ENCODE data around the gene ADAM12.

The ADAM12 gene

DNA sequence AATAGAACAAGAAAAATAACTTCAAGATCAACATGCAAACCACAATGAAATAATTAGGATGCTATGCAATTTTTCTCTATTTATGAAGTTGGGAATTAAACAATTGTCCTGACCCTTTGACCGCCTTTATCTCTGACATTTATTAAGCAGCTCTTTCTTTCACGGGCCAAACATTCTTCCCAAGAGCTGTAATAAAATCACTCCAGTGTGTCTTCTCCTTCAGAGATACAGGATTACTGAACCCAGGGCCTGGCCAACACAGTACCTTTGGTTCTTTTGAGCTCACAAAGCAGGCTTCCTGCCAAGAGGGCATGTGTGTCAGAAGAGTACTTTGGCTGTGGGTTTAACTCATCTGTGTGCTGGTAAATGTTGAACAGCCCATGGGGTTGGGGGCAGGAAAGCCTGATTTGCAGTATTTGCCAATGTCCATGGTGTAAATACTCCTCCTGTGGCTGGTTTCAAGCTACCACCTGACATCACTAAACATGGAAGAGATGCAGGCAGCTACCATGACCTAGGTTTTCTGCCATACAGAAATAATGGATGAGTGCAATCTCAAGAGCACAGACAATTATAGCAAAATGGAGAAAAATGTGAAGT lies 370.2 kb downstream of the ADAM12 start:
- Mint-ChIP-seq H3K36me3 (no peaks in the 10 kb centered on the region), H3K27me3 (peaks cover 5% of the 10 kb centered on the region), H3K9me3 (no peaks in the 10 kb centered on the region), H3K4me3 (no peak overlapping the region), H3K4me1 (no peaks in the 10 kb centered on the region), H3K27ac (no peak overlapping the region)

DNA sequence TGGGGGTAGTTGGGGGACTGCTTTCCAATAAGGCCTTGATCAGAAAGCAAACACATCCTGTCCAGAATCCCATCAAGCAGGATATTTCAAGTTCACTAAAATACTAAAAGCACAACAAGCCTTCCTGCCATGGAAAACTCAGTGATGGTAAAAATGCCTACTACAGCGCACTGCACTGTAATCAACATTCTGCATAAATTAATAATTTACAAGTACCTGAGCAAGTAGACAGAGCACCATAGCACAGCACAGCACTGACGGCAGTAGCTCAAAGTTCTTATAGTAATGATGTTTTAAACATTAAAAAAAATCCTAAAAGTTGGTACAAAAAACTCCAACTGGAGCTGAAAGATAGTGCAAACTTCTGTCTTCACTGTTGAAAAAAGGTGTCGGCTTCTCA lies 371.4 kb downstream of the ADAM12 start:
- Mint-ChIP-seq H3K36me3 (no peaks in the 10 kb centered on the region), H3K27ac (no peak overlapping the region), H3K4me3 (no peak overlapping the region), H3K27me3 (peaks cover 4% of the 10 kb centered on the region), H3K4me1 (no peaks in the 10 kb centered on the region), H3K9me3 (no peaks in the 10 kb centered on the region)

DNA sequence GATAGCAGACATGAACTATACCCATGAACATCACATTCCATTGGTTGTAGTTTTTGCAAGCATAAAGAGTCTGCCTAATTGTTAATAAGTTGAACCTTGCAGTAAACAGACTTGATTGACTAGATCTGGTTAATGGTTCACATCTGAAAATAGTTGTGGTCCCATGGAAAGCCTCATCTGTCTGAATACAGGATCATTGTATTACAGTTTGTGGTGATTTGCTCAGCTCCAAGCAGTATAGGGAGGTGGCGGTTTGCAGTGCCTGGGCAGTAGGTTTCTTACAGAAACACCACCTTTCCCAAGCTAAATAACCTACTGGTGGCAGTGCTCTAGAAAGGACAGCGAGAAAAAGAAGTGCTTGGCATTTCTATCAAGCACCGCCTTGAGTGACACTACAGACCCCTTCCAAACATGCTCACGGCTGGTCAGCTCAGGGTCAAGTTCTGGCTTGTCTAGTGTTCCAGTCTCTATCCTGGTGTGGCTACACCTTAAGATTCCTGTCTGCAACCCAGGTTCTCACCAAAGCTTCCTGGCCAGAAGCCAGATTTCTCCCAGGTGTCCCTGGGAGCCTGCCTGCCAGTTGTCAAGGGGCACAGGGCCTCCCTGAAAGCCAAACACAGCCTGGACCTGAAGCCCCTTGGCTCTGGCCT lies 372.0 kb downstream of the ADAM12 start:
- no peaks in the 10 kb centered on the region for H3K36me3 Mint-ChIP-seq
- no peak overlapping the region for H3K4me3 Mint-ChIP-seq
- H3K9me3 Mint-ChIP-seq, result no peaks in the 10 kb centered on the region

GRCh38 chr10:126015413-126015812 lies 372.9 kb downstream of the ADAM12 start:
- Mint-ChIP-seq H3K4me1 (no peaks in the 10 kb centered on the region), H3K36me3 (no peaks in the 10 kb centered on the region), H3K4me3 (no peak overlapping the region), H3K27ac (no peak overlapping the region), H3K27me3 (peaks cover 5% of the 10 kb centered on the region), H3K9me3 (no peaks in the 10 kb centered on the region)

More for the DNA sequence above, 372.0 kb downstream of the ADAM12 start:
- Mint-ChIP-seq H3K4me1 (no peaks in the 10 kb centered on the region), H3K27ac (no peak overlapping the region), H3K27me3 (peaks cover 3% of the 10 kb centered on the region)

DNA sequence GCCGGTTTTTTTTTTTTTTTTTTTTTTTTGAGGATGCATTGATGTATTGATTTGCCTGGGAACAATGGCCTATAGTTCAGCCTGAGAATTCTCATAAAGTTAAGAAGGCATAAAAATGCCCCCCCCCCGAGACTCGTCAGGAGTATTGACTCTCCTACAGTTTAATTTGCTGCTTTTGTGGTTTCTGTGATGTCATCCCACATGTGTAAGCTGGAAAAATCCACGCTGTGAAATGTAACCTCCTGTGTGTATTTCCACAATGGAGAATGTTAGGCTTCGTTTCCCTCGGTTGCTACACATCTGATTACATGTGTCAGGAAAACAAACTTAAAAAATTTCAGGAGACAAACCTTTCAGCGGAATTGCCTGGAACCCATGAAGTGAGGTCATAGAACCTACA lies 374.0 kb downstream of the ADAM12 start:
- Mint-ChIP-seq H3K4me3 (no peak overlapping the region), H3K9me3 (no peaks in the 10 kb centered on the region), H3K36me3 (no peaks in the 10 kb centered on the region), H3K27ac (no peak overlapping the region), H3K27me3 (peaks cover 5% of the 10 kb centered on the region), H3K4me1 (no peaks in the 10 kb centered on the region)

GRCh38 chr10:126013489-126014281 lies 374.6 kb downstream of the ADAM12 start:
- H3K4me3 Mint-ChIP-seq, result no peak overlapping the region
- no peaks in the 10 kb centered on the region for H3K9me3 Mint-ChIP-seq
- no peaks in the 10 kb centered on the region for H3K36me3 Mint-ChIP-seq
- H3K27ac Mint-ChIP-seq, result no peak overlapping the region
- no peaks in the 10 kb centered on the region for H3K4me1 Mint-ChIP-seq
- peaks cover 5% of the 10 kb centered on the region for H3K27me3 Mint-ChIP-seq

- no peaks in the 10 kb centered on the region for H3K4me1 Mint-ChIP-seq
- no peaks in the 10 kb centered on the region for H3K36me3 Mint-ChIP-seq
- peaks cover 5% of the 10 kb centered on the region for H3K27me3 Mint-ChIP-seq
- H3K27ac Mint-ChIP-seq, result no peak overlapping the region
- H3K4me3 Mint-ChIP-seq, result no peak overlapping the region
- no peaks in the 10 kb centered on the region for H3K9me3 Mint-ChIP-seq
These were observed 375.8 kb downstream of the ADAM12 start for GRCh38 chr10:126012485-126012884.

GRCh38 chr10:126011995-126012394 lies 376.3 kb downstream of the ADAM12 start:
- no peak overlapping the region for H3K4me3 Mint-ChIP-seq
- no peak overlapping the region for H3K27ac Mint-ChIP-seq
- H3K4me1 Mint-ChIP-seq, result no peaks in the 10 kb centered on the region
- peaks cover 5% of the 10 kb centered on the region for H3K27me3 Mint-ChIP-seq
- H3K36me3 Mint-ChIP-seq, result no peaks in the 10 kb centered on the region
- no peaks in the 10 kb centered on the region for H3K9me3 Mint-ChIP-seq

DNA sequence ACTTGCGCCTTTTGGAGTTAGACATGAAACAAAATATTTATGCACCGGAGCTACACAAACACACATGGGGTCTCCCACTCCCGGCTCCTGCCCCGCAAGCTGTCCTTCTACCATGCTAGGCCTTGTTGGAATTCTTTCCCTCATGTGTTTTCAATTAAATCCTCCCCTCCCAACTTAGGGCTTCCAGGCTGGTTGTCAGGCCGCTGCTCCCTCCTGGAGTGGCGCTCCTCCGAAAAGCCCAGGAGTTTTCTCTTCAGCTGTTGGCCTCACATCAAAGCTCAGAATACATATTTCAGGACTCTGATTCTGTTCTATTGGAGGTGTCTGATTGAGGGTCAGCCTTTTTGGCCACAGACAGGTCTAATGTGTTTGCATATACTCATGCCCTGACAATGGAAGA lies 378.6 kb downstream of the ADAM12 start:
- no peak overlapping the region for H3K27ac Mint-ChIP-seq
- no peaks in the 10 kb centered on the region for H3K36me3 Mint-ChIP-seq
- H3K4me1 Mint-ChIP-seq, result no peaks in the 10 kb centered on the region
- H3K9me3 Mint-ChIP-seq, result no peaks in the 10 kb centered on the region
- H3K27me3 Mint-ChIP-seq, result peaks cover 2% of the 10 kb centered on the region
- no peak overlapping the region for H3K4me3 Mint-ChIP-seq

GRCh38 chr10:126006906-126007305 lies 381.4 kb downstream of the ADAM12 start:
- H3K9me3 Mint-ChIP-seq, result no peaks in the 10 kb centered on the region
- no peak overlapping the region for H3K4me3 Mint-ChIP-seq
- H3K36me3 Mint-ChIP-seq, result no peaks in the 10 kb centered on the region
- no peak overlapping the region for H3K27ac Mint-ChIP-seq
- peaks cover 3% of the 10 kb centered on the region for H3K27me3 Mint-ChIP-seq
- H3K4me1 Mint-ChIP-seq, result no peaks in the 10 kb centered on the region

DNA sequence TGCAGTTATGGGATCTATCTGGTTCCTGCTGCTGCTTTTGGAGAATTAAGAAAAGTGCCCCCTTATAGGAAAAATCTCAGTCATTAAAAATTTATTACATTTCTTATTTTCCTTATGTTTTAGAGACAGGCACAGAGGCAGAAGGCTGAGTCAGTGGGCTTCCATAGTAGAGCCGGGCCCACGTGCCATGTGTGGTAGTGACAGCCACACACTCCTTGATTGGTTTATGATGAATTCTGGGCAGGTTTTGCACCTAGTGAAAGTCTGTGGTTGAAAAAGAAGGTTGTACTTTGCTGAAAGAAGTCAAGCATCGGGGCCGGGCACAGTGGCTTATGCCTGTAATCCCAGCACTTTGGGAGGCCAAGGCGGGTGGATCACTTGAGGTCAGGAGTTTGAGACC lies 382.0 kb downstream of the ADAM12 start:
- H3K4me1 Mint-ChIP-seq, result no peaks in the 10 kb centered on the region
- no peak overlapping the region for H3K4me3 Mint-ChIP-seq
- no peaks in the 10 kb centered on the region for H3K9me3 Mint-ChIP-seq
- H3K27me3 Mint-ChIP-seq, result peaks cover 3% of the 10 kb centered on the region
- H3K27ac Mint-ChIP-seq, result no peak overlapping the region
- H3K36me3 Mint-ChIP-seq, result no peaks in the 10 kb centered on the region

DNA sequence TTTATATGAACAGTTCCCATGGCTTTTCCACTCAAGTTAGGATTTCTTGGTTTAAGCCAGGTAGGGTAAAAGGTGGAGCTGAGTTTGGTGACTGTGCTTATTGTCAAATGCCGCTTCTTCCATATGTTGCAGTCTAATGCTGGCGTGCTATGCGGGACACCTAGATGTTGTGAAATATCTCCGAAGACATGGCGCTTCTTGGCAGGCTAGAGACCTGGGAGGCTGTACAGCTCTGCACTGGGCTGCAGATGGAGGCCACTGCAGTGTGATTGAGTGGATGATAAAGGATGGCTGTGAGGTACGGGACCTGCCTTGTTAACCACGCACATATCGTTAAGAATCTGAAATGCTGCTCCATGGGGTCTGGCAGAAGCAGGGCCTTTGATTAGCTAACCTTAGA lies 383.5 kb downstream of the ADAM12 start:
- H3K4me3 Mint-ChIP-seq, result no peak overlapping the region

GRCh38 chr10:126001576-126001975 lies 386.7 kb downstream of the ADAM12 start:
- Mint-ChIP-seq H3K36me3 (no peaks in the 10 kb centered on the region), H3K4me3 (no peak overlapping the region), H3K27ac (no peak overlapping the region), H3K9me3 (no peaks in the 10 kb centered on the region), H3K27me3 (peaks cover 1% of the 10 kb centered on the region), H3K4me1 (no peaks in the 10 kb centered on the region)

More for the DNA sequence above, 383.5 kb downstream of the ADAM12 start:
- peaks cover 1% of the 10 kb centered on the region for H3K27me3 Mint-ChIP-seq
- H3K36me3 Mint-ChIP-seq, result no peaks in the 10 kb centered on the region
- no peak overlapping the region for H3K27ac Mint-ChIP-seq
- no peaks in the 10 kb centered on the region for H3K4me1 Mint-ChIP-seq
- H3K9me3 Mint-ChIP-seq, result no peaks in the 10 kb centered on the region

DNA sequence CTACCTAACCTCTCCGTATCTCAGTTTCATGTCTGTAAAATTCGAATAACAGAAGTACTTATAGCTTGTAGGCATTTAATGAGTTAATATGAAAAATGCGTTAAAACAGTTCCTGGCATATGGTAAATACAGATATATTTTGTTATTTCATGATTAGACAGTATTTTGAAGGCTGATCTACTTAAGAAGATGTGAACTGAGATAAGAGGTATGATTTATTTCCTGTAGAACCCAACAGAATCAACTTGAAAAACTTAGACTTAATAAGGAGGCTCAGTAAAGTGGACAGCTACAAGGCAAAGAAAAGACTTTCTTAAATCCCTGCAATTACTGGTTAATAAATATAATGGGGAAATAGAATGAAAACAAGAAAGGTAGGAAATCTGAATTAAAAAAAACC lies 388.6 kb downstream of the ADAM12 start:
- H3K27ac Mint-ChIP-seq, result no peak overlapping the region
- H3K4me3 Mint-ChIP-seq, result no peak overlapping the region
- no peaks in the 10 kb centered on the region for H3K36me3 Mint-ChIP-seq
- no peaks in the 10 kb centered on the region for H3K9me3 Mint-ChIP-seq
- no peaks in the 10 kb centered on the region for H3K4me1 Mint-ChIP-seq
- peaks cover 1% of the 10 kb centered on the region for H3K27me3 Mint-ChIP-seq

DNA sequence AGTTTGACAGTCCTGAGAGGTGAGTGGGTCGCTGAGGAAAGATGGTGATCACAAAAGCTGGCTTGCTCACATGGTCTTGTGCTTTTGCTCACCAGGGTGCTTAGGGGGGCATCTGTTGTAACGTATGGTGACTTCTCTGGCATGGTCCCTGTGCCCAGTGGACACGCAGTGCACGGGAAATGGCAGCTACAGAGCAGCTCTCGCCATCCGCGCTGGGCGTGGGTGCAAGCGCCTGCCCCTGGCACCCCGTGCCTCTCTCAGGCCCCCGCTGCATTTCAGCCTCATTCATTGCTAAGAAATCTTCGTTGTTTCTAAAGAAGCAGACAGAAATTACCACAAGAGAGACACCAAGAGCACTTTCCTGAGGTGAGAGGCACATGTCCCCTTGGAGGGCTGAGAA lies 390.7 kb downstream of the ADAM12 start:
- Mint-ChIP-seq H3K4me1 (no peaks in the 10 kb centered on the region), H3K4me3 (no peak overlapping the region), H3K27ac (no peak overlapping the region), H3K36me3 (no peaks in the 10 kb centered on the region), H3K27me3 (no peaks in the 10 kb centered on the region), H3K9me3 (no peaks in the 10 kb centered on the region)

GRCh38 chr10:125995726-125996304 lies 392.5 kb downstream of the ADAM12 start:
- Mint-ChIP-seq H3K4me3 (no peak overlapping the region), H3K4me1 (no peaks in the 10 kb centered on the region), H3K36me3 (no peaks in the 10 kb centered on the region), H3K27ac (no peak overlapping the region), H3K27me3 (no peaks in the 10 kb centered on the region), H3K9me3 (no peaks in the 10 kb centered on the region)
